IMR-90 (cell line): Measurements from ENCODE around the gene FCMR. TPM values are rescaled to one million over a fixed set of nuclear protein-coding genes. Genes with fewer than 3 reads are reported as not detected.

Experiments used
- ATAC-seq: fragments of 200-7000 bp; cut with Tn5 transposase; 2 replicates; pipeline ENCODE4 v1.9.1; 2020; ENCODE audit warnings: low read depth, mild to moderate bottlenecking, moderate library complexity
- BruUV-seq: library from RNA; stranded (reverse); fragments of 400-500 nt; replicated peaks from 2 replicates; lab custom pipeline; 2021; lab: Mats Ljungman, UMichigan
- CTCF ChIA-PET: fragments of 300-600 bp; formaldehyde crosslinking; extraction: SDS; loops from one replicate; lab custom pipeline; 2021; ENCODE audit warnings: antibody characterized with exemption; lab: Yijun Ruan, JAX
- POLR2A ChIA-PET: fragments of 300-600 bp; sonication (Branson Sonifier 250); formaldehyde crosslinking; loops from one replicate; lab custom pipeline; 2022; ENCODE audit warnings: antibody characterized with exemption; ENCODE audit not compliant: unreplicated experiment; lab: Charles Lee
- DNase-seq: peaks from one replicate; pipeline ENCODE4 v3.0.0; 2013
- H2AFZ ChIP-seq: replicated peaks from 2 replicates; pipeline ENCODE3; 2013; ENCODE audit warnings: low read length, mild to moderate bottlenecking; ENCODE audit not compliant: poor library complexity
- H2AK5ac ChIP-seq: 2 replicates; pipeline ENCODE4 v1.6.1; 2013; ENCODE audit warnings: low read depth, low read length, inconsistent platforms
- H2AK9ac ChIP-seq: replicated peaks from 2 replicates; pipeline ENCODE3; 2013; ENCODE audit warnings: mild to moderate bottlenecking, low read depth, low read length, moderate library complexity; ENCODE audit not compliant: poor library complexity
- H2BK120ac ChIP-seq: 2 replicates; pipeline ENCODE4 v1.6.1; 2013; ENCODE audit warnings: low read depth, low read length, inconsistent platforms
- H2BK15ac ChIP-seq: 3 replicates; pipeline ENCODE4 v1.6.1; 2013; ENCODE audit warnings: low read depth, low read length, inconsistent platforms
- H2BK20ac ChIP-seq: 2 replicates; pipeline ENCODE4 v1.6.1; 2013; ENCODE audit warnings: low read depth, mild to moderate bottlenecking, inconsistent platforms, low read length, moderate library complexity
- H2BK5ac ChIP-seq: 2 replicates; pipeline ENCODE4 v1.6.1; 2013; ENCODE audit warnings: mild to moderate bottlenecking, low read depth, low read length, inconsistent platforms; ENCODE audit not compliant: poor library complexity, severe bottlenecking
- H3K14ac ChIP-seq: replicated peaks from 2 replicates; pipeline ENCODE4 v1.6.1; 2013; ENCODE audit warnings: low read depth, low read length, inconsistent platforms
- H3K18ac ChIP-seq: 2 replicates; pipeline ENCODE4 v1.6.1; 2013; ENCODE audit warnings: low read depth, low read length, control low read depth
- H3K23ac ChIP-seq: 2 replicates; pipeline ENCODE4 v1.6.1; 2013; ENCODE audit warnings: low read depth, low read length, inconsistent platforms
- H3K27ac ChIP-seq: 2 replicates; pipeline ENCODE4 v1.5.1; 2013; ENCODE audit warnings: mild to moderate bottlenecking, control low read depth, low read length; ENCODE audit not compliant: insufficient read depth
- H3K27me3 ChIP-seq: 2 replicates; pipeline ENCODE4 v1.6.1; 2013; ENCODE audit warnings: low read length; ENCODE audit not compliant: control insufficient read depth, insufficient read depth
- H3K36me3 ChIP-seq: 2 replicates; pipeline ENCODE4 v1.6.1; 2013; ENCODE audit warnings: low read length, mixed read lengths; ENCODE audit not compliant: control insufficient read depth, insufficient read depth
- H3K4ac ChIP-seq: 2 replicates; pipeline ENCODE4 v1.6.1; 2013; ENCODE audit warnings: low read depth, low read length, inconsistent platforms
- H3K4me1 ChIP-seq: 2 replicates; pipeline ENCODE4 v1.6.1; 2013; ENCODE audit warnings: low read length, mixed read lengths; ENCODE audit not compliant: control insufficient read depth, insufficient read depth
- H3K4me2 ChIP-seq: 2 replicates; pipeline ENCODE4 v1.6.1; 2013; ENCODE audit warnings: low read depth, mild to moderate bottlenecking, control low read depth, low read length, moderate library complexity
- H3K4me3 ChIP-seq: 2 replicates; pipeline ENCODE4 v1.5.1; 2013; ENCODE audit warnings: low read depth, mild to moderate bottlenecking, control low read depth, low read length, moderate library complexity; ENCODE audit not compliant: insufficient read depth
- H3K56ac ChIP-seq: 2 replicates; pipeline ENCODE4 v1.6.1; 2013; ENCODE audit warnings: low read length, inconsistent platforms; ENCODE audit not compliant: insufficient read depth; ENCODE audit errors: extremely low read depth
- H3K79me1 ChIP-seq, 2 experiments: 2 replicates each; pipeline ENCODE4 v1.6.1; 2013; ENCODE audit warnings: low read length in 2 of 2, inconsistent platforms in 1 of 2, low read depth in 1 of 2
- H3K9ac ChIP-seq: 2 replicates; pipeline ENCODE4 v1.6.1; 2013; ENCODE audit warnings: low read depth, low read length, control low read depth
- H3K9me1 ChIP-seq: 2 replicates; pipeline ENCODE4 v1.6.1; 2013; ENCODE audit warnings: low read length, inconsistent platforms; ENCODE audit not compliant: insufficient read depth
- H3K9me3 ChIP-seq: 2 replicates; pipeline ENCODE4 v1.6.1; 2013; ENCODE audit warnings: low read length; ENCODE audit not compliant: control insufficient read depth, insufficient read depth
- H4K20me1 ChIP-seq: 2 replicates; pipeline ENCODE4 v1.6.1; 2013; ENCODE audit warnings: low read length, inconsistent platforms; ENCODE audit not compliant: insufficient read depth
- H4K5ac ChIP-seq: 2 replicates; pipeline ENCODE4 v1.6.1; 2013; ENCODE audit warnings: mild to moderate bottlenecking, low read depth, low read length, control low read depth
- H4K8ac ChIP-seq, 2 experiments: 2 replicates each; pipeline ENCODE4 v1.6.1; 2013; ENCODE audit warnings: low read depth in 2 of 2, low read length in 2 of 2, control low read depth in 1 of 2, inconsistent platforms in 1 of 2
- H4K91ac ChIP-seq: 2 replicates; pipeline ENCODE4 v1.6.1; 2013; ENCODE audit warnings: low read depth, low read length, inconsistent platforms; ENCODE audit not compliant: insufficient read depth
- BHLHE40 ChIP-seq: fragments of 150-350 bp; IDR thresholded peaks from 2 replicates; pipeline ENCODE4 v1.6.1; 2016; ENCODE audit warnings: mild to moderate bottlenecking, low read depth, low read length
- CEBPB ChIP-seq: IDR thresholded peaks from 2 replicates; pipeline ENCODE4 v1.6.1; 2012; ENCODE audit warnings: low read depth, low read length, improper control_type of control experiment
- CHD1 ChIP-seq: IDR thresholded peaks from 2 replicates; pipeline ENCODE4 v1.6.1; 2012; ENCODE audit warnings: low read depth, low read length, improper control_type of control experiment
- ELK1 ChIP-seq: fragments of 150-350 bp; IDR thresholded peaks from 2 replicates; pipeline ENCODE4 v1.6.1; 2016; ENCODE audit warnings: low read depth, mild to moderate bottlenecking, low read length, moderate library complexity, borderline replicate concordance
- MAFK ChIP-seq: IDR thresholded peaks from 2 replicates; pipeline ENCODE4 v1.6.1; 2012; ENCODE audit warnings: low read depth, low read length, improper control_type of control experiment
- MAZ ChIP-seq: IDR thresholded peaks from 2 replicates; pipeline ENCODE4 v1.6.1; 2012; ENCODE audit warnings: low read depth, mild to moderate bottlenecking, low read length, improper control_type of control experiment, moderate library complexity, borderline replicate concordance
- MXI1 ChIP-seq: IDR thresholded peaks from 2 replicates; pipeline ENCODE4 v1.6.1; 2012; ENCODE audit warnings: low read depth, mild to moderate bottlenecking, low read length, moderate library complexity, borderline replicate concordance
- NFE2L2 ChIP-seq: fragments of 150-350 bp; IDR thresholded peaks from 2 replicates; pipeline ENCODE4 v1.6.1; 2016; ENCODE audit warnings: low read depth, mild to moderate bottlenecking, low read length
- RAD21 ChIP-seq: IDR thresholded peaks from 2 replicates; pipeline ENCODE4 v1.6.1; 2012; ENCODE audit warnings: low read length, improper control_type of control experiment
- SMC3 ChIP-seq: fragments of 150-350 bp; IDR thresholded peaks from 2 replicates; pipeline ENCODE4 v1.6.1; 2016; ENCODE audit warnings: low read depth, mild to moderate bottlenecking, antibody characterized with exemption, low read length, moderate library complexity
- USF2 ChIP-seq: fragments of 150-350 bp; IDR thresholded peaks from 2 replicates; pipeline ENCODE4 v1.6.1; 2017; ENCODE audit warnings: mild to moderate bottlenecking, antibody characterized with exemption, low read length, low read depth
- WGBS, 2 experiments: methylation state at CpG; one replicate each; pipeline versions ENCODE4 v1.1.5 to v1.1.7; 2013; ENCODE audit warnings: missing lambda C conversion rate in 2 of 2; ENCODE audit not compliant: insufficient read length in 1 of 2; ENCODE audit errors: extremely low coverage in 2 of 2; 5-methylcytosine and 5-hydroxymethylcytosine counted together
- dilution Hi-C: fragments of 300-500 bp; cut with HindIII; formaldehyde crosslinking; loops from one replicate; pipeline ENCODE4 v1.14.3; 2018; ENCODE audit warnings: low sequenced_read_pairs; ENCODE audit not compliant: unreplicated experiment
- in situ Hi-C: fragments of 300-500 bp; cut with MboI; formaldehyde crosslinking; loops from 3 replicates; pipeline ENCODE4 v1.14.3; 2019; ENCODE audit warnings: low sequenced_read_pairs, inconsistent platforms, mixed read lengths
- intact Hi-C: fragments of 100-400 bp; cut with micrococcal nuclease; formaldehyde crosslinking; loops from 2 replicates; pipeline ENCODE4 v1.10.0; 2022
- polyA plus RNA-seq, 3 experiments: library from polyadenylated mRNA; depleted of rRNA; stranded (reverse); fragments of >200 nt; gene quantifications; 2 replicates each; pipeline ENCODE4 v1.2.3, GENCODE V29; 2012; ENCODE audit warnings: low replicate concordance in 1 of 3
- total RNA-seq: library from RNA; depleted of rRNA; stranded (reverse); fragments of >200 nt; gene quantifications from 2 replicates; pipeline ENCODE4 v1.2.3, GENCODE V29; 2012
- TF ChIP-seq, protein P1 (sequence below): conservative IDR thresholded peaks from 2 replicates; pipeline ENCODE4 v1.5.1; 2012; ENCODE audit warnings: mild to moderate bottlenecking, low read depth, low read length, improper control_type of control experiment

FCMR gene
- total and polyA plus RNA-seq, 2 of the 4 experiments (the other 2 are of a cell fraction) = 0.09 TPM; not detected in 1

DNA sequence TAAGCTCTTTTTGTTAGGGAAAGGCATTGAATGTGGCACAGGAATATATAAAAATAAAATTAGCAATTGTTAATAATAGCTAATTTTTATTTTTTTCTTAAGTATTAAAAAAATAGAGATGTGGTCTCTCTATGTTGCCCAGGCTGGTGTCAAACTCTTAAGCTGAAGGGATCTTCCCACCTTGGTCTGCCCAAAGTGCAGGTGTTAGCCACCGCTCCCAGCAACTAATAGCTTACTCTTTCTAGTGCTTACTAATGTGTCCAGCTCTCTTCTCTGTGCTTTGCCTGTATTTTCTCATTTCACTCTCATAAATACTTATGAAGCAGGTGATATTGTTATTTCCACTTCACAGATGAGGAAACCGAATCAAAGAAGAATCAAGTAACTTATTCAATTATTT is 37.9 kb downstream of the FCMR start:
- Histone ChIP-seq H3K14ac (no peak overlapping the region), H4K91ac (no peak overlapping the region), H2BK20ac (no peak overlapping the region), H4K20me1 (no peaks in the 10 kb centered on the region), H3K79me1 (no peaks in the 10 kb centered on the region), H3K27me3 (no peaks in the 10 kb centered on the region), H3K9me3 (0 out of 2 replicates have a peak, but pooled peaks cover 1% of the 10 kb centered on the region), H3K9ac (no peak overlapping the region), H2BK120ac (no peak overlapping the region), H3K56ac (no peak overlapping the region), H3K4me2 (no peak overlapping the region), H3K4me1 (peaks cover 7% of the 10 kb centered on the region), H2AK5ac (no peak overlapping the region), H4K5ac (no peak overlapping the region), H3K36me3 (no peaks in the 10 kb centered on the region), H3K18ac (no peak overlapping the region), H3K9me1 (peaks cover 2% of the 10 kb centered on the region; the same call in 1 of the 2 replicates), H3K4me3 (no peak overlapping the region), H3K4ac (no peak overlapping the region), H2AK9ac (no peak overlapping the region), H3K23ac (no peak overlapping the region), H2BK5ac (no peak overlapping the region), H4K8ac (no peak overlapping the region), H3K27ac (no peak overlapping the region), H2AFZ (no peak overlapping the region), H2BK15ac (no peak overlapping the region)
- no TSS peak for BruUV-seq
- CTCF ChIA-PET = interaction anchor here (1.1 to 1.4 kb wide), 2 partner anchors 19 to 22 kb away, joined by 3 to 4 read pairs; partner anchors contain the start of gene IL20
- intact Hi-C loops = no loop called here
- dilution Hi-C loops = no loop called here
- DNase-seq (no peak), ATAC-seq (no peak)
- in situ Hi-C loops = no loop called here
- TF ChIP-seq MXI1 = no peak
- no peak for TF ChIP-seq RAD21
- TF ChIP-seq NFE2L2 = no peak
- TF ChIP-seq BHLHE40 = no peak
- TF ChIP-seq MAZ = no peak
- TF ChIP-seq USF2 = no peak
- TF ChIP-seq CEBPB = no peak
- no peak for TF ChIP-seq MAFK
- TF ChIP-seq, protein P1, sequence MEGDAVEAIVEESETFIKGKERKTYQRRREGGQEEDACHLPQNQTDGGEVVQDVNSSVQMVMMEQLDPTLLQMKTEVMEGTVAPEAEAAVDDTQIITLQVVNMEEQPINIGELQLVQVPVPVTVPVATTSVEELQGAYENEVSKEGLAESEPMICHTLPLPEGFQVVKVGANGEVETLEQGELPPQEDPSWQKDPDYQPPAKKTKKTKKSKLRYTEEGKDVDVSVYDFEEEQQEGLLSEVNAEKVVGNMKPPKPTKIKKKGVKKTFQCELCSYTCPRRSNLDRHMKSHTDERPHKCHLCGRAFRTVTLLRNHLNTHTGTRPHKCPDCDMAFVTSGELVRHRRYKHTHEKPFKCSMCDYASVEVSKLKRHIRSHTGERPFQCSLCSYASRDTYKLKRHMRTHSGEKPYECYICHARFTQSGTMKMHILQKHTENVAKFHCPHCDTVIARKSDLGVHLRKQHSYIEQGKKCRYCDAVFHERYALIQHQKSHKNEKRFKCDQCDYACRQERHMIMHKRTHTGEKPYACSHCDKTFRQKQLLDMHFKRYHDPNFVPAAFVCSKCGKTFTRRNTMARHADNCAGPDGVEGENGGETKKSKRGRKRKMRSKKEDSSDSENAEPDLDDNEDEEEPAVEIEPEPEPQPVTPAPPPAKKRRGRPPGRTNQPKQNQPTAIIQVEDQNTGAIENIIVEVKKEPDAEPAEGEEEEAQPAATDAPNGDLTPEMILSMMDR = no peak
- TF ChIP-seq CHD1 = no peak
- TF ChIP-seq ELK1 = no peak
- no peak for TF ChIP-seq SMC3
- no CpG with 5 or more reads among the region's 2 CpGs for WGBS, 2 experiments
- POLR2A ChIA-PET = no interaction called here
